Parathyroid adenoma (tissue), 2 donors: Measurements from ENCODE around the gene CAST.

ENCODE experiments used
- H2AFZ ChIP-seq: fragments of 300-600 bp; sonication (generic); one replicate; pipeline ENCODE4 v1.7.0; 2017; ENCODE audit warnings: antibody characterized with exemption, mild to moderate bottlenecking
- H3K27ac ChIP-seq: fragments of 300-600 bp; sonication (generic); one replicate; pipeline ENCODE4 v1.7.0; 2017
- H3K27me3 ChIP-seq: fragments of 300-600 bp; sonication (generic); one replicate; pipeline ENCODE4 v1.7.0; 2017; ENCODE audit warnings: low read length; ENCODE audit not compliant: control insufficient read depth, insufficient read depth
- H3K36me3 ChIP-seq: fragments of 300-600 bp; sonication (generic); one replicate; pipeline ENCODE4 v1.7.0; 2017; ENCODE audit warnings: low read length; ENCODE audit not compliant: control insufficient read depth, insufficient read depth
- H3K4me1 ChIP-seq: fragments of 300-600 bp; sonication (generic); one replicate; pipeline ENCODE4 v1.7.0; 2017; ENCODE audit warnings: control low read depth
- H3K4me2 ChIP-seq: fragments of 300-600 bp; sonication (generic); one replicate; pipeline ENCODE4 v1.7.0; 2017; ENCODE audit warnings: low read length
- H3K4me3 ChIP-seq: fragments of 300-600 bp; sonication (generic); one replicate; pipeline ENCODE4 v1.7.0; 2017; ENCODE audit warnings: low read depth, low read length
- H3K79me2 ChIP-seq: fragments of 300-600 bp; sonication (generic); one replicate; pipeline ENCODE4 v1.7.0; 2017; ENCODE audit warnings: control low read depth
- H3K9ac ChIP-seq: fragments of 300-600 bp; sonication (generic); one replicate; pipeline ENCODE4 v1.7.0; 2017; ENCODE audit warnings: mild to moderate bottlenecking
- H3K9me3 ChIP-seq: fragments of 300-600 bp; sonication (generic); one replicate; pipeline ENCODE4 v1.7.0; 2017; ENCODE audit warnings: low read length; ENCODE audit not compliant: control insufficient read depth
- CTCF ChIP-seq: fragments of 300-600 bp; sonication (generic); IDR thresholded peaks from one replicate; pipeline ENCODE4 v1.7.0; 2017; ENCODE audit warnings: antibody characterized with exemption, mild to moderate bottlenecking
- donor health status: primary hyperparathyroidism.

CAST gene

GRCh38 chr5:96721351-96721977 lies 59.3 kb downstream of the CAST start:
- TF ChIP-seq CTCF, result no peak

GRCh38 chr5:96725257-96725656 lies 63.1 kb downstream of the CAST start:
- Histone ChIP-seq H3K9me3 (no peaks in the 10 kb centered on the region), H3K27me3 (no peaks in the 10 kb centered on the region), H3K36me3 (no peaks in the 10 kb centered on the region), H2AFZ (no peak overlapping the region), H3K4me2 (no peak overlapping the region), H3K4me3 (no peak overlapping the region), H3K79me2 (no peaks in the 10 kb centered on the region), H3K9ac (no peak overlapping the region), H3K4me1 (peaks cover 3% of the 10 kb centered on the region), H3K27ac (no peak overlapping the region)
- no peak for TF ChIP-seq CTCF

More at GRCh38 chr5:96721351-96721977, 59.3 kb downstream of the CAST start:
- H3K4me1 ChIP-seq, result peaks cover 3% of the 10 kb centered on the region
- no peak overlapping the region for H2AFZ ChIP-seq
- H3K27me3 ChIP-seq, result no peaks in the 10 kb centered on the region
- no peak overlapping the region for H3K9ac ChIP-seq
- peaks cover 28% of the 10 kb centered on the region for H3K79me2 ChIP-seq
- H3K9me3 ChIP-seq, result no peaks in the 10 kb centered on the region
- no peak overlapping the region for H3K27ac ChIP-seq
- no peaks in the 10 kb centered on the region for H3K36me3 ChIP-seq
- H3K4me3 ChIP-seq, result no peak overlapping the region
- no peak overlapping the region for H3K4me2 ChIP-seq

DNA sequence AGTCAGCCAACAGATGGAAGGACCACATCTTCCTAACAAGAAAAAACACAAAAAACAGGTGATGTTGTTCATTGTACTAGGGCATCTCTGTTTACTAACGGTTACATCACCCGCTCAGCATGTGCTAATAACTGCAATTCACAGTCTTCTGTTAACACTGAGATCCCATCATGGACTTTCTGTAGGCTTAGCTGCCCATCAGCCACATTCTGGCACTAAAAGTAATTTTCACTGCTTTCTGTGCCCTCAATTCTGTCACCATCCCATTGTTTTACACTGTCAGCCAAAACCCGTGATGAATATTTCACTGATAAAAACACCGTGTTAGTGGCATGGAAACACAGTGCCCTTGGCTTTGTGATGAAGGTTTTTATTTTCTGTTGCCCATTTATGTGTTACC lies 64.6 kb downstream of the CAST start:
- Histone ChIP-seq H3K27me3 (no peaks in the 10 kb centered on the region), H3K4me2 (no peak overlapping the region), H3K36me3 (no peaks in the 10 kb centered on the region), H3K27ac (no peak overlapping the region), H3K79me2 (no peaks in the 10 kb centered on the region), H3K4me3 (no peak overlapping the region), H2AFZ (no peak overlapping the region), H3K9ac (no peak overlapping the region), H3K9me3 (no peaks in the 10 kb centered on the region), H3K4me1 (peaks cover 3% of the 10 kb centered on the region)
- TF ChIP-seq CTCF, result no peak

- Histone ChIP-seq H3K9ac (no peak overlapping the region), H2AFZ (no peak overlapping the region)
Measured at GRCh38 chr5:96729156-96729555, 67.0 kb downstream of the CAST start.

More at GRCh38 chr5:96729156-96729555, 67.0 kb downstream of the CAST start:
- peak; percentile 20 for TF ChIP-seq CTCF
- no peak overlapping the region for H3K4me2 ChIP-seq
- H3K36me3 ChIP-seq, result no peaks in the 10 kb centered on the region
- H3K27ac ChIP-seq, result no peak overlapping the region
- H3K4me1 ChIP-seq, result peaks cover 3% of the 10 kb centered on the region
- H3K9me3 ChIP-seq, result no peaks in the 10 kb centered on the region
- no peaks in the 10 kb centered on the region for H3K79me2 ChIP-seq
- no peaks in the 10 kb centered on the region for H3K27me3 ChIP-seq
- no peak overlapping the region for H3K4me3 ChIP-seq
